ENCODE results near the gene DNTT.

Gene DNTT

DNA sequence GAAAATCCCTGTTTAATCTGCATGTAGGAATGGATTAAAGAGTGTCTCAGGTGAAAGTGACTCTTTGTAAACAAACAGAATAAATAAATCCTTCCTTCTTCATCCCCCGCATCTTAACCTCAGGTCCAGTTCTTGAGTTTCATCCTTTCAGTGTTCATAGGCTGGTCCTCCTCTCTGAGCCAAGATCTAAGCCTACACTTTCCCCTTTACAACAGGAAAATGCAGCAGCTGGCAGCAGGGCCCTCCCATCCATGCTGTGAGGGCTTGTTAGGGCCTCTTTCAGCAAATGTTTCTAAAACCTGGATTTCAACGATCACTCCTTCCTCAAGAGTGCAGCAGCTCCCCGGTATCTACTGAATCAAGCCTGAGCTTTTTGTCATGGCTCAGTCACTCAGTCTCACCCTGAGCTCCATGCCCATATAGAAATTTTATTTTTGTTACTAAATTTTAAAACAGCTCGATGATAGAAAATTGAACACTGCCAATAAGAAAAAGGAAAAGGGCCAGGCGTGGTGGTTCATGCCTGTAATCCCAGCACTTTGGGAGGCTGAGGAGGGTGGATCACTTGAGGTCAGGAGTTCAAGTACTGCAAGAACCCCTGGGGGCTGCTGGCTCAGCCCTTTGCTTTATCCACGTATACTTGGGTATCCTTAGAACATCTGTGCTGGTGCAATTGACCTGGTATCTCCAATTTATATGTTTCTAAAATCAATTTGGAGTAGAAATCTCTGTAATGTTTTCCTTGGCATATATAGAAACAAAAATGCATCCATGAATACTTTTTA, 48.5 kb upstream of the DNTT start:
- CTCF ChIA-PET: interaction anchor here (0.6 to 1.1 kb wide), 4 partner anchors 10 to 208 kb away, joined by 3 to 4 read pairs (median 3); no protein-coding TSS in a partner anchor

More for the DNA sequence above, 48.5 kb upstream of the DNTT start:
- POLR2A ChIA-PET: interaction anchor here (1.1 kb wide), 1 partner anchor 18 kb away, joined by 3 read pairs; no protein-coding TSS in a partner anchor
- Histone ChIP-seq H3K4me1 (ENCODE audit: control insufficient read depth, insufficient read depth, low read length) (no peaks in the 10 kb centered on the region), H3K36me3 (ENCODE audit: control insufficient read depth in 2 of 2, insufficient read depth in 1 of 2, low read length in 2 of 2) (no peaks in the 10 kb centered on the region), H3K27ac (ENCODE audit: extremely low read depth, low read depth, low read length) (no peak overlapping the region), H3K4me3 (ENCODE audit: low read depth, low read length) (no peak overlapping the region), H3K9me3 (ENCODE audit: control insufficient read depth, insufficient read depth, low read depth, low read length) (no peaks in the 10 kb centered on the region)
- no peak for TF ChIP-seq ZNF837 (tag by site-specific recombination; IDR thresholded peaks at IDR 0.05)
- no peak for TF ChIP-seq ZNF433 (tag by site-specific recombination; IDR thresholded peaks at IDR 0.05; ENCODE audit: low read depth)
- TF ChIP-seq CTCF (tag by site-specific recombination; IDR thresholded peaks at IDR 0.05): no peak
- TF ChIP-seq, protein P1, sequence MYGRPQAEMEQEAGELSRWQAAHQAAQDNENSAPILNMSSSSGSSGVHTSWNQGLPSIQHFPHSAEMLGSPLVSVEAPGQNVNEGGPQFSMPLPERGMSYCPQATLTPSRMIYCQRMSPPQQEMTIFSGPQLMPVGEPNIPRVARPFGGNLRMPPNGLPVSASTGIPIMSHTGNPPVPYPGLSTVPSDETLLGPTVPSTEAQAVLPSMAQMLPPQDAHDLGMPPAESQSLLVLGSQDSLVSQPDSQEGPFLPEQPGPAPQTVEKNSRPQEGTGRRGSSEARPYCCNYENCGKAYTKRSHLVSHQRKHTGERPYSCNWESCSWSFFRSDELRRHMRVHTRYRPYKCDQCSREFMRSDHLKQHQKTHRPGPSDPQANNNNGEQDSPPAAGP (tag by site-specific recombination; IDR thresholded peaks at IDR 0.05): no peak
- no peak for TF ChIP-seq ZNF335 (tag by site-specific recombination; conservative IDR thresholded peaks at IDR 0.05)
- TF ChIP-seq ZNF785 (tag by site-specific recombination; IDR thresholded peaks at IDR 0.05): no peak
- TF ChIP-seq KLF16 (tag by site-specific recombination; IDR thresholded peaks at IDR 0.05): no peak
- TF ChIP-seq, protein P2, sequence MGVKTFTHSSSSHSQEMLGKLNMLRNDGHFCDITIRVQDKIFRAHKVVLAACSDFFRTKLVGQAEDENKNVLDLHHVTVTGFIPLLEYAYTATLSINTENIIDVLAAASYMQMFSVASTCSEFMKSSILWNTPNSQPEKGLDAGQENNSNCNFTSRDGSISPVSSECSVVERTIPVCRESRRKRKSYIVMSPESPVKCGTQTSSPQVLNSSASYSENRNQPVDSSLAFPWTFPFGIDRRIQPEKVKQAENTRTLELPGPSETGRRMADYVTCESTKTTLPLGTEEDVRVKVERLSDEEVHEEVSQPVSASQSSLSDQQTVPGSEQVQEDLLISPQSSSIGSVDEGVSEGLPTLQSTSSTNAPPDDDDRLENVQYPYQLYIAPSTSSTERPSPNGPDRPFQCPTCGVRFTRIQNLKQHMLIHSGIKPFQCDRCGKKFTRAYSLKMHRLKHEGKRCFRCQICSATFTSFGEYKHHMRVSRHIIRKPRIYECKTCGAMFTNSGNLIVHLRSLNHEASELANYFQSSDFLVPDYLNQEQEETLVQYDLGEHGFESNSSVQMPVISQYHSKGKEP (tag by site-specific recombination; IDR thresholded peaks at IDR 0.05): no peak
- TF ChIP-seq ZNF121 (tag by site-specific recombination; IDR thresholded peaks at IDR 0.05): no peak
- no peak for TF ChIP-seq ZSCAN18 (tag by site-specific recombination; IDR thresholded peaks at IDR 0.05)
- no peak for TF ChIP-seq ZNF202 (tag by site-specific recombination; IDR thresholded peaks at IDR 0.05; ENCODE audit: borderline replicate concordance)
- TF ChIP-seq PRDM10 (tag by site-specific recombination; IDR thresholded peaks at IDR 0.05): no peak
- no peak for TF ChIP-seq ZNF544 (tag by site-specific recombination; IDR thresholded peaks at IDR 0.05)
- TF ChIP-seq ELK4 (IDR thresholded peaks at IDR 0.05; ENCODE audit: borderline replicate concordance, low read depth, low read length): no peak
- TF ChIP-seq ZNF513 (tag by site-specific recombination; IDR thresholded peaks at IDR 0.05): no peak
- TF ChIP-seq ZNF560 (tag by site-specific recombination; IDR thresholded peaks at IDR 0.05; ENCODE audit: borderline replicate concordance): no peak
- TF ChIP-seq, protein P3, sequence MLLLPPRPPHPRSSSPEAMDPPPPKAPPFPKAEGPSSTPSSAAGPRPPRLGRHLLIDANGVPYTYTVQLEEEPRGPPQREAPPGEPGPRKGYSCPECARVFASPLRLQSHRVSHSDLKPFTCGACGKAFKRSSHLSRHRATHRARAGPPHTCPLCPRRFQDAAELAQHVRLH (tag by site-specific recombination; IDR thresholded peaks at IDR 0.05): no peak
- TF ChIP-seq ZNF114 (tag by site-specific recombination; IDR thresholded peaks at IDR 0.05): no peak
- no peak for TF ChIP-seq ZNF571 (tag by site-specific recombination; IDR thresholded peaks at IDR 0.05)
- TF ChIP-seq, protein P4, sequence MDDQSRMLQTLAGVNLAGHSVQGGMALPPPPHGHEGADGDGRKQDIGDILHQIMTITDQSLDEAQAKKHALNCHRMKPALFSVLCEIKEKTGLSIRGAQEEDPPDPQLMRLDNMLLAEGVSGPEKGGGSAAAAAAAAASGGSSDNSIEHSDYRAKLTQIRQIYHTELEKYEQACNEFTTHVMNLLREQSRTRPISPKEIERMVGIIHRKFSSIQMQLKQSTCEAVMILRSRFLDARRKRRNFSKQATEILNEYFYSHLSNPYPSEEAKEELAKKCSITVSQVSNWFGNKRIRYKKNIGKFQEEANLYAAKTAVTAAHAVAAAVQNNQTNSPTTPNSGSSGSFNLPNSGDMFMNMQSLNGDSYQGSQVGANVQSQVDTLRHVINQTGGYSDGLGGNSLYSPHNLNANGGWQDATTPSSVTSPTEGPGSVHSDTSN (CRISPR knock-in tag; IDR thresholded peaks at IDR 0.05): no peak

Data from HEK293 (cell line).